ENCODE measurements around the gene GJB5. TPM values are rescaled to one million over a fixed set of nuclear protein-coding genes. Genes with fewer than 3 reads are reported as not detected.

The GJB5 gene
- total RNA-seq, 1 donor from 2014 or later = not detected

GRCh38 chr1:34794001-34794789 lies 39.3 kb downstream of the GJB5 start:
- no peak for DNase-seq (ENCODE audit: low read depth in 2 of 2)

GRCh38 chr1:34794790-34795180 lies 39.9 kb downstream of the GJB5 start:
- DNase-seq (ENCODE audit: low read depth in 2 of 2) = no peak

- DNase-seq (ENCODE audit: low read depth in 2 of 2) = no peak
Observed at GRCh38 chr1:34795916-34796315, 41.1 kb downstream of the GJB5 start.

GRCh38 chr1:34796990-34797389 lies 42.1 kb downstream of the GJB5 start:
- DNase-seq (ENCODE audit: low read depth in 2 of 2) = no peak

- DNase-seq (ENCODE audit: low read depth in 2 of 2) = no peak
Observed at GRCh38 chr1:34800214-34800613, 45.4 kb downstream of the GJB5 start.

GRCh38 chr1:34803770-34804169 lies 48.9 kb downstream of the GJB5 start:
- no peak for DNase-seq (ENCODE audit: low read depth in 2 of 2)

- no peak for DNase-seq (ENCODE audit: low read depth in 2 of 2)
Observed at GRCh38 chr1:34806396-34806795, 51.5 kb downstream of the GJB5 start.

Other genes starting within 250 kb of the GJB5 start
- gene GJB4, start 4.7 kb downstream of the GJB5 start, total RNA-seq = not detected in 2 replicates
- under 0.01 and 0.13 TPM in 2 replicates for gene GJB3, start 26.2 kb downstream of the GJB5 start, total RNA-seq
- gene GJA4, start 38.0 kb downstream of the GJB5 start, total RNA-seq = 62.4 and 70.5 TPM in 2 replicates
- 42.1 and 44.1 TPM in 2 replicates for gene SMIM12, start 104.7 kb downstream of the GJB5 start, total RNA-seq
- under 0.01 TPM in 2 replicates for gene DLGAP3, start 174.6 kb downstream of the GJB5 start, total RNA-seq
- gene TMEM35B, start 230.3 kb downstream of the GJB5 start, total RNA-seq = 30.6 and 50.1 TPM in 2 replicates

Measured in dermis microvascular lymphatic vessel endothelial cell (primary cell).